HCT116 (cell line): Measurements from ENCODE around the gene EYA2.

ENCODE experiments used
- CTCF ChIP-seq, 3 experiments: fragments of 200-600 bp in 1 of 3; sonication (generic) in 1 of 3; IDR thresholded peaks in 2 of 3; conservative IDR thresholded peaks in 1 of 3; 2 replicates each; pipeline ENCODE4 v1.5.1; 2012 to 2017; ENCODE audit warnings: low read depth in 2 of 3, low read length in 2 of 3, antibody characterized with exemption in 1 of 3, borderline replicate concordance in 1 of 3, control low read depth in 1 of 3, mild to moderate bottlenecking in 1 of 3, mixed read lengths in 1 of 3, mixed run types in 1 of 3, moderate library complexity in 1 of 3; ENCODE audit not compliant: insufficient read depth in 1 of 3
- EZH2 ChIP-seq: fragments of 200-600 bp; sonication (generic); IDR thresholded peaks from 2 replicates; pipeline ENCODE4 v1.6.1; 2017; ENCODE audit warnings: antibody characterized with exemption, mixed run types
- JUND ChIP-seq: IDR thresholded peaks from 2 replicates; pipeline ENCODE4 v1.6.1; 2012
- POLR2A ChIP-seq: IDR thresholded peaks from 2 replicates; pipeline ENCODE4 v1.7.0; 2011; ENCODE audit warnings: borderline replicate concordance; ENCODE audit not compliant: insufficient read depth, insufficient read length; ENCODE audit errors: extremely low read depth
- ZFX ChIP-seq: fragments of 450-650 bp; IDR thresholded peaks from 2 replicates; pipeline ENCODE4 v1.6.1; 2017

GRCh38 chr20:47027456-47027855 is 132.8 kb downstream of the EYA2 start:
- TF ChIP-seq ZFX: no peak
- TF ChIP-seq EZH2: no peak
- TF ChIP-seq POLR2A: no peak
- no peak for TF ChIP-seq JUND
- no peak for TF ChIP-seq CTCF (IDR thresholded peaks at IDR 0.05 in 2 of 3, conservative IDR thresholded peaks at IDR 0.05 in 1 of 3; ENCODE audit: borderline replicate concordance in 1 of 3, insufficient read depth in 1 of 3, low read depth in 2 of 3, low read length in 2 of 3)
